ENCODE measurements around the gene SMYD3.

SMYD3 gene

GRCh38 chr1:245864872-245865271 is 642.2 kb downstream of the SMYD3 start:
- Histone ChIP-seq H3K27me3 (ENCODE audit: insufficient read depth, poor library complexity, severe bottlenecking) (no peaks in the 10 kb centered on the region), H3K27ac (replicated peaks) (no peak overlapping the region), H3K4me3 (replicated peaks; ENCODE audit: insufficient read depth, low read length) (no peak overlapping the region)
- DNase-seq (ENCODE audit: low read depth in 1 of 2, low spot score in 1 of 2): no peak
- TF ChIP-seq CTCF (IDR thresholded peaks at IDR 0.05; ENCODE audit: insufficient read depth, low read length) (no peak), GABPA (IDR thresholded peaks at IDR 0.05; ENCODE audit: low read depth) (no peak), POLR2AphosphoS5 (IDR thresholded peaks at IDR 0.05; ENCODE audit: low read depth) (no peak), SPI1 (IDR thresholded peaks at IDR 0.05; ENCODE audit: borderline replicate concordance, low read depth) (no peak), REST (IDR thresholded peaks at IDR 0.05; ENCODE audit: insufficient replicate concordance, low read depth) (no peak)

GRCh38 chr1:245863566-245864184 is 643.4 kb downstream of the SMYD3 start:
- Histone ChIP-seq H3K4me3 (replicated peaks; ENCODE audit: insufficient read depth, low read length) (no peak overlapping the region), H3K27ac (replicated peaks) (no peak overlapping the region), H3K27me3 (ENCODE audit: insufficient read depth, poor library complexity, severe bottlenecking) (no peaks in the 10 kb centered on the region)
- DNase-seq (ENCODE audit: low read depth in 1 of 2, low spot score in 1 of 2): no peak
- TF ChIP-seq CTCF (IDR thresholded peaks at IDR 0.05; ENCODE audit: insufficient read depth, low read length): no peak
- TF ChIP-seq REST (IDR thresholded peaks at IDR 0.05; ENCODE audit: insufficient replicate concordance, low read depth): no peak
- no peak for TF ChIP-seq SPI1 (IDR thresholded peaks at IDR 0.05; ENCODE audit: borderline replicate concordance, low read depth)
- TF ChIP-seq POLR2AphosphoS5 (IDR thresholded peaks at IDR 0.05; ENCODE audit: low read depth): no peak
- TF ChIP-seq GABPA (IDR thresholded peaks at IDR 0.05; ENCODE audit: low read depth): no peak

GRCh38 chr1:245862812-245863540 is 644.1 kb downstream of the SMYD3 start:
- TF ChIP-seq POLR2AphosphoS5 (IDR thresholded peaks at IDR 0.05; ENCODE audit: low read depth) (no peak), GABPA (IDR thresholded peaks at IDR 0.05; ENCODE audit: low read depth) (no peak), SPI1 (IDR thresholded peaks at IDR 0.05; ENCODE audit: borderline replicate concordance, low read depth) (no peak), CTCF (IDR thresholded peaks at IDR 0.05; ENCODE audit: insufficient read depth, low read length) (no peak), REST (IDR thresholded peaks at IDR 0.05; ENCODE audit: insufficient replicate concordance, low read depth) (no peak)
- Histone ChIP-seq H3K4me3 (replicated peaks; ENCODE audit: insufficient read depth, low read length) (no peak overlapping the region), H3K27ac (replicated peaks) (no peak overlapping the region)

More at GRCh38 chr1:245862812-245863540, 644.1 kb downstream of the SMYD3 start:
- H3K27me3 ChIP-seq (ENCODE audit: insufficient read depth, poor library complexity, severe bottlenecking): no peaks in the 10 kb centered on the region
- no peak for DNase-seq (ENCODE audit: low read depth in 1 of 2, low spot score in 1 of 2)
